Activated gamma-delta T cell (primary cell): Measurements from ENCODE around the gene PLGRKT.
"Not testable (repeated sequence)": the region's sequence is repeated elsewhere in the genome, so short reads cannot be mapped to it uniquely, and the experiment has no call there.

Experiments
- DNase-seq: peaks from one replicate; lab custom pipeline; 2025; lab: John Stamatoyannopoulos, UW

PLGRKT gene

DNA sequence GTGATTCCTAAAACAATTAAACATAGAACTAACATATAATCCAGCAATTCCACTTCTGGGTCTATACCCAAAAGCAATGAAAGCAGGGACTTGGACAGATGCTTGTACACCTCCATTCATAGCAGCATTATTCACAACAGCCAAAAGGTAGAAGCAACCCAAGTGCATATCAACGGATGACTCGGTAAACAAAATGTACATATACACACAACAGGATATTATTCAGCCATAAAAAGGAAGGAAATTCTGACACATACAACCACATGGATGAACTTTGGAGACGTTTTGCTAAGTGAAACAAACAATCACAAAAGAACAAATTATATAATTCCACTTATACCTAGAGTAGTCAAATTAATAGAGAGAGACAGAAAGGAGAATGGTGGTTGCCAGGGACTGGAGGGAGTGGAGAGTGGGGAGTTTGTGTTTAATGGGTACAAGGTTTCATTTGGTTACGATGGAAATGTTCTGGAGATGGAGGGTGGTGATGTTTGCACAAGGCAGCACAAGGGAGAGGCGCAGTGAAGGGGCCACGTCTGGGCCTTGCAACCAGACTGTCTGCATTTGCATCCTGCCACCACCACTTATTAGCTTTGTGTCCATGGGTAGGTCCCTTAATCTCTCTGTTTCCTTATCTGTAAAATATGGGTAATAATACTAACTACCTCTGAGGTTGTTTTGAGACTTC lies 61.8 kb downstream of the PLGRKT start:
- no peak for DNase-seq

DNA sequence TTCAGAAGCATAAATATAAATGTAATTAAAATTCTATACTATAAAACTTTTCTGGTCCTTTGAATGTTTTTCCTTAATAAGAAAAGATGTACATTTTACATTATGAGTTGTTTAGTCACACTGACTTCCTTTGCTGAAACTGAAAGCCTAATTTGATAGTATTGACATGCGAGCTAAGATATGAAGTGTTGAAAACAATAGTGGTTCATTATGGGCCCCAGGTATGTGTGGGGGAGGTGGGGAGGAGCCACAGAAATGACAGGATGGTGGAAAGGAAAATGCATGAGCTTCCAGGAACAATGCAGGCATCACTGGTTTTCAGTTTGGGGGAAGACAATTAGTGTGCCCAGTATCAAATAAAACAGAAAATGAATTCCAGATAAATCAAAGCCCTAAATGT lies 62.6 kb downstream of the PLGRKT start:
- DNase-seq = no peak

DNA sequence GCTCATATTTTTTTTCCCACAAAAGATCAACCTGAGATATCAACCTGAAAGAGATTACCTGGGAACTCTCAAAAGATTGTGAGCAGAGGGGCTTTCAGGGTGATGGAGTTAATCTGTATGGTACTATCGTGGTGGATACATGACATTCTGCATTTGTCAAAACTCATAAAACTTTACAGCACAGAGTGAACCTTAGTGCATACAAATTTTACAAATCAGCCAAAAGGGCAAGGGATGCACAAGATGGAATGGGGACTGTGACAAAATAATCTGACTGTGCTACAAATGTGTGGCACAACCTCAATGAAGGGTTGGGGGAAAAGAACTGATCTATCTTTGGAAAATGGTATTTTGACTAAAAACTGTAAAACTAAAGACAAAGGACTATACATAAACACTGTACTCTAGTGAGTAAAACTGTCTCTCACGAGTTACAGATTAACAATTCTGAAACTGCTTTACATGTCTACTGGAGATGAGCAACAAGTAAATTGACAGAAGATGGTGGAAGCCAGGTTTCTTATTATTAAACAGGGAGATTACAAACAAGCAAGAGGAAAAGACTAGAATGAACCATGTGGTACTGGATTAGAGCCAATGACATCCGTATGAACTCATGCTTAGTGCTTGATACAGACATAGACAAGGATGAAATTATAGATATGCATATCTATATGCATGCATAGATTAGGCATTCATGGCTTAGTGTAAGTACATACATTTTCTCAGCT lies 73.3 kb downstream of the PLGRKT start:
- DNase-seq = no peak

DNA sequence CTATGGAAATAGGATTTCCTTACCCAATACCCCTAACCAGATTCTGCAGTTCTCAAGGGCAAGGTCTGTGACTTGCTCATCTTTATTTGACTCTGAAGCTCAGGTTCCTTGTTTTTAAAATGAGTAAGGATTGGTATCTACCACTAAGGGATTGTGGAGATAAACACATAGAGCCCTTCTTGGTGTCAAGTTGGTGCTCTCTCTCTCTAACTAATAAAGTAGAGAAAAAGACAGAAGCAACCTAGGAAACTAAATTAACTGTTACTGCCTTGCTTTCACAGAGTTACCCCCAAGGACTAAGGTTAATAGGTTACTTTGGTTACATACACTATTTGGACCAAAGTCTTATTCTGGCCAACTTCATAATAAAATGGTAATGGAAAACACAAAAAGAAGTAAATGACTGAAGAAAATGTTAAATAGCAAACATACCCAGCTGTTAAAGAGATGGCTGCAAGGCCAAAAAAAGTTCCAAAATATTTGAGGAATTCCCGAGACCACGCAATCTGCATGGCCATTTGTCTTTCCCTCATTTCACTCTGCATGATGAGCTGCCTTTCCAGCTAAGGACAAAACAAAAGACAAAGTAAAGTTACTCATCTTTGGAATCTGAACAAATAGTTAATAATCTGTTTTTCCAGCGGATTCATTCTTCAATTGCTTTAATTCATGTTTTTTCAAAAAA lies 76.3 kb downstream of the PLGRKT start:
- DNase-seq = no peak

DNA sequence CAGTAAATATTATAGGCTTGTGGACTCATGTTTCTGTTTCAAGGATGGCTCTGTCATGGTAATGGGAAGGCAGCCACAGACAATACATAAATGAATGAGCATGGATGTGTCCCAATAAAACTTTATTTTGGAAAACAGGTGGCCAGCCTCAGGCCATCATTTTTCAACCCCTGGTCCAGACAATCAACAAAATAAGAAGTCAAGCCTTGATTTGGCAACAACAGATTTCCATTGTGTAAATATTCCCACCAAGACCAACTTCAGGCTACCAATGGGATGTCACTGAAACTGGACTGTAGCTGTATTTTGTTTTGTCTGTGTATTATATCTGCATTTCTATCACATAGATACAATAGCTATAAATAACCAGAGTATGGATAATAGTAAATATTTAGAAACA lies 77.4 kb downstream of the PLGRKT start:
- DNase-seq = no peak

DNA sequence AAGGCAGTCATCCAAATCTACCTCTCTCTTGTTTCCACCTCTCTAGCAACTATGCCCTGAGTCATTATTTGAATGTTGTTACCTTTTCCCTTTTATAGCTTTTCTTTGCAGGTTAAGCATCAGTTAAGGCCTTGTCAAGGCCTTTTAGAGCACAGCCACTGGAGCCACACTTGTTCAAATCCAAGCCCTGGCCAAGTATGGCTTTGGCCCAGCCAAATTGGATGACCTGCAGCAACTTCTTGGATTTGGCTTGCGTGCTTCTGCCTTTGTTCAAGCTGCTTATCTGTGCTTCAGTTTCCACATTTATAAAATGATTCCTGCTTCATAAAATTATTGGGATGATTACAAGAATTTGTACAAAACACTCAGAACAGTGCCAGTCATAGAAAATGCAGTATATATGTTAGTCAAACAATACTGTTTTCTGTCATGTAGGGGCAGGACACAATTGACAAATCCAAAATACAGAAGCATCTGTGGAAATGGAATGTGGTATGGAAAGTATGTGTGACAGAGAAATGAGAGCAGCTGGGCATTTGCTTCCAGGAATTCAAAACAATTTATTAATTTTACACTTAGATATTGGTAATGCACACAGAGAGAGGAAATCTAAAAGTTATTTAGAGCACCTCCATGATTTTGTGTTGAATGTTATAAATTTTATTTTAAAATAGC lies 80.2 kb downstream of the PLGRKT start:
- DNase-seq = no peak

DNA sequence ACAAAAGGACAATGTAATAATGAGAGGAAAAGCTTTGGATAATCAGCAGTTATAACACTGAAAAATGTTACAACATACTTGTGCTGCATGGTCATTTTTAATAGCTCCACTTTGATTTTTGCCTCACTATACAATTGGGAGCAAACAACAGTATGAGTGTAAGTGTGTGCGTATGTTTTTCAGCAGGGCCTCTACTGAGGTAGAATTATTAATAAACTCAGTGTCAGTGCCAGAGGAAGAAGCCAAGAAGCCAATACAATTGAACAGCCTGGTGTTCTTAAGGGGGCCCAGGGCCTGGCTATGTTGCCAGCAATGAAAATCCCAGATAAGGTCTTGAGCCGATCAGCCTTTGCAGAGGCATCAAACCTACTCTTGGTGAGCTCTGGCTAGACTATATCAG lies 81.9 kb downstream of the PLGRKT start:
- no peak for DNase-seq

DNA sequence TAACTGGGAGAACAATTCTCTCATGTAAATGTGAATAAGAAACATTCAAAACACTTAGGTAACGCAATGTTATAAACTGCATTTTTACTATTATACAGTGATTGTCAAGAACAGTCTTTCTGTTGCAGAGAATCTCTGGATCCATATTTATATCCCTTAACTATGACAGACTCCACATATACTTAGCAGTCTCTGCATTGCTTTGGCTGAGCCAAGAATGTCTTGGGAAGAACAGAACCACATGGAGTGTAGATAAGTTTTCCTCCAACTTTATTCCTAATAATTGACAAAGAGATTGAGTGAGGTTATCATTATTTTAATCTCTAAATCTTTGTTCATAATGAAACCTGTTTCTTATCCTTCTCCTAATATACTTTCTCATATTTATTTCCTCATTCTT lies 82.5 kb downstream of the PLGRKT start:
- DNase-seq = no peak

DNA sequence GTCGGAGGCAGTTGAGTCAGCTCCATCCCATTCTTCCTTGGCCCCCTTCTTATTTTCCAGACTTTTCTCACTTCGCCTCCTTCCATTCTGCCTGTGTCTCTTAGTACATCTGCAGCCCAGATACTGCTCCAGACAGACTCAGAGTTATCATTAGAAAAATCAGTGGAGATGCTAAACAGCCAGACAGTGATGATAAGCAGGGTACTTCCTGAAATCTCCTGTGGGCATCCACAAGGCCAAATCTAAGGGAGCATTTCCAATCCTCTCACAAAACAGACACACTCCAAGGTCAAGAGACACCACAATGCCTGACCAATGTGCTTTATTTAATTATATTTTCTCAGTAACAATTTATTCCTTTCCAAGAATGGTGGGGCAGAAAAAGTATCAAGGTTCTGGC lies 83.5 kb downstream of the PLGRKT start:
- DNase-seq = no peak

DNA sequence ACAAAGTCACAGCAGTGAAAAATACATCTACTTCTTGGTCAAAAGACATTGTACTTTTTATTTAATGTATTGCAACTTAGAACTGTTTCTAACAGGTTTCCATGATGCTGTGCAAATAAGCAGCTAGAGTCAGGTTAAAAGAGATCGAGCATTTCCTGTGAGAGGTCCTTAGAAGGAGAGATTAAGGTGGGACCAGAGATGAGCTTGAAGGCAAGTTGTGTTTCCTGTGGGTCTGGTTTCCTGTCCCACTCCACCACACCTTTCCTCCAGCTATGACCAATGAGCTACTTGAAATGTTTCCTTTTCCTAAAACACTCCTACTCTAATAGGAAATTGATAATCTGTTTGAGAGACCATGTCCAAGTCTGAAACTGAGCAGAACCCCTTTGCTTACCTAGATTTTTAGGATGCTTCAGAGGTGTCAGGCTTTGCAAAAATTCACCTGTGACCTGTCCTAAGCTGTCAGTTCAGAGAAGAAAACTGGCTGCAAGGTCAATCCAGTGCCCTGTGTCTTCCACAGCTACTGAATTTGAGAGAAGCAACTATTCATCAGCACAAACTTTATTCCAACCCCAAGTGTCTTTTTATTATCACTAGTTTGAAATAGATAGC lies 85.0 kb downstream of the PLGRKT start:
- DNase-seq = no peak

DNA sequence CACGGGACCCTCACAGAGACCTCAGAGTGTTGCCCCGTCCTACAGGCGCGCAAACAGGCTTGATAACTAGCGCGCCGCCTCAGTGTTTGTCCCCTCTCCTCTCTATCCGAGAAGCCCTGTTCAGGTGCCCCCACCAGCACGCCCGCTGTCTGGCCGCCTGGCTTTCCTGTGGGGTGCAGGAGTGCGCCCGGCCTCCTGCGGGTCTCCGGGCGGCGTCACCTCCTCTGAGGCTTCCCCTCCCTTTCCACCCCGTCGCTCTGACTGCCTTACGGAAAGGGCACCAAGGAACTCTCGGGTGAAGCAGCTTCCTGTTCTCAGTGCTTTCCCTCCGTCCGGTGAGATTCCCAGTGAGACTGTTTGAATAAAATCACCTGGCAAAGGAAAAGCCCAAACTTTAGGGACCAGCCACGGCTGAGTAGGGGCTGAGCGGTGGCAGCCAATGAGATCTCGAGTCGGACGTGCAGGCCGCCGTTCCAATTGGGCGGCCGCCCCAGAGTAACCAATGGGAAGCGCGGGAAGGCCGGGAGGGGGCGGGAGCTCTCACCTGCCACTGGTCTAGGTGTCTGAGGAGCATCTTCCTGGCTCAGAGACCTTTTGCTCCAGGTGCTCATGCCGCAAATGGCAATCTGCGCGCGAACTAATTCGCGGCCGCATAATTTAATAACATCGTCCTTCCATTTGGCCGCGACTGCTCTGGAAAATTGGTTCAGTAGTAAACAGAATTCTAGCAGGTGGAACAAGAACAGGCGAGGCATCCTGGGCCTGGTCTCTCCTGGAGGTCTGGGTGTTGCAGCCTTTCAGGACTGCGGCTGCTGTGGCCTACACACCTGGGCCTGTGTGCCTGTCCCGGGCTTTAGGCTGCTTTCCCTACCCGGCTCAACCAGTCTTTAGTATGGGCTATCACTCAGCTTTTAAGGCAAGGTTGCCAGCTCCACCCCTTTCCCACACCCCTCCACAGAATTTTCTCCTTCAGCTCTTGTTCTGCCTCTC lies 98.4 kb downstream of the PLGRKT start, which contains the start of gene RLN1:
TSS of gene RLN1 (minus strand) at position 885 of the 990 bp plus-strand sequence. CDS start at position 755, 130 bp downstream.
- DNase-seq = not testable (repeated sequence)

DNA sequence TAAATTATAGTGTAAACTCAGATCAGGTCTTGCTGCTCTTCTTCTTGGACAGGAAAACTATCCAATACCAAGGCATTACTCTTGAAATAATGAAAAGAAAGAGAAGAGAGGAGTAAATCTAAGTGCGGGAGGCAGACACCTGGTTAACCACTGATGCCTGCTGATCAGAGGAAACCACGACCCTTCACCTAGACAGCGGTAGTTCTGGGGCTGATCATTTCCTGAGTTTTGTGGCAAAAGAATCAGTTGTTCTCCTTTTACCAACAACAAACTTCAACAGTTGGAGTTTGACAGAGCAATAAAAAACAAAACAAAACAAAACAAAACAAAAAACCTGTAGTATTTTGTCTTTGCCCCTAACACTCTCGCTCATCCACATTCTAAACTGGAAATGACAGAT lies 101.0 kb downstream of the PLGRKT start:
- no peak for DNase-seq

DNA sequence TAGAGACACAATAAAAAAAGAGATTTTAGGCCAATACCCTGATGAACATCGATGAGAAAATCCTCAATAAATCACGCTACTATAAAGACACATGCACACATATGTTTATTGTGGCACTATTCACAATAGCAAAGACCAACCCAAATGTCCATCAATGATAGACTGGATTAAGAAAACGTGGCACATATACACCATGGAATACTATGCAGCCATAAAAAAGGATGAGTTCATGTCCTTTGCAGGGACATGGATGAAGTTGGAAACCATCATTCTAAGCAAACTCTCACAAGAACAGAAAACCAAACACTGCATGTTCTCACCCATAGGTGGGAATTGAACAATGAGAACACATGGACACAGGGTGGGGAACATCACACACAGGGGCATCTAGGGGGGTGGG lies 106.4 kb downstream of the PLGRKT start:
- not testable (repeated sequence) for DNase-seq

DNA sequence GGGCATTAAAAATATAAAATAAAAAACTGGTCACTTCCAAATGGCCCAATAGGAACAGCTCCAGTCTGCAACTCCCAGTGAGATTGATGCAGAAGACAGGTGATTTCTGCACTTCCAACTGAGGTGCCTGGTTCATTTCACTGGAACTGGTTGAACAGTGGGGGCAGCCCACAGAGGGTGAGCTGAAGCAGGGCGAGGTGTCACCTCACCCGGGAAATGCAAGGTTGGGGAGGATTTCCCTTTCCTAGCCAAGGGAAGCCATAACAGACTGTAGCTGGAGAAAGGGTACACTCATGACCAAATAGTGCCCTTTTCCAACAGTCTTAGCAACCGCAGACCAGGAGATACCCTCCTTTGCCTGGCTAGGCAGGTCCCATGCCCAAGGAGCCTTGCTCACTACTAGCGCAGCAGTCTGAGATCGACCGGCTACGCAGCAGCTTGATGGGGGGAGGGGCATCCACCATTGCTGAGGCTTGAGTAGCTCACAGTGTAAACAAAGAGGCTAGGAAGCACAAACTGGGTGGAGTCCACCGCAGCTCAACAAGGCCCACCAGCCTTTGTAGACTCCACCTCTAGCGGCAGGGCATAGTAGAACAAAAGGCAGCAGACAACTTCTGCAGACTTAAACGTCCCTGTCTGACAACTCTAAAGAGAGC lies 110.7 kb downstream of the PLGRKT start:
- DNase-seq = peak; percentile 18

DNA sequence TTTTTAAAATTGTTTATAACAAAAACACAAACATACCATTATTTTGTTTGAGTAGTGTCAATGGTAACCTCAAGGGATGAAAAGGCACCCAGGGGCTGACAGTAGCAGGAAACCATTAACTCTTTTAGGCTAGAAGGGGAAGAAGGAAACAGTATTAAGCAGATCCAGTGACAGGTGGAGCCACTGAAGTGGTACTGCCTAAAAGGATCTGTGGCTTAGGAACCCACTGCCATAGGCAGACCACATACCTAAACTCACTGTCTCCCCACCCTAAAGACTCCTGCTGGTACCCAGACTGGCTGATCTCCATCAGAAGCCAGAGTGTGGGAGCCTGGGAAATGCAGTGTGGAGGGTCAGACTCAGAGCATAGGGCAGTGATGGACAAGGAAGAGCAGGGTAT lies 111.5 kb downstream of the PLGRKT start:
- DNase-seq = no peak

DNA sequence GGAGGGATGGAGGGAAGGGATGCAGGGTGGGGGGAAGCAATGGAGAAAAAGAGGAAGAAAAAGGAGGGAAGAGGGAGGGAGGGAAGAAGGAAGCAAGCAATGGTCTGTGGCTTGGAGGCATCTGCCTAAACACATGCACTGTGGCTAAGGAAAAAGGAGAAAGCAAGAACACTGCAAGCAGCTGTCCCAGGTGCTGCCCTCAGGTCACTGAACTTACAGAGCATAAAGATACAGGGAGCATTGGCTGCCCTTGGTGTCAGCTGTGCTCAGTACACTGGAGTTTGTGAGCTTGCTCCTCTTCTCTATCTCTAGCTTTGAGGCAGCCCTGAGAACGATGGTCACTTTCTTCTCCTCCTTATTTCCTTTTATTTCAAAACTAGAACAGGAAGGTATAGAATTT lies 116.1 kb downstream of the PLGRKT start:
- not testable (repeated sequence) for DNase-seq

DNA sequence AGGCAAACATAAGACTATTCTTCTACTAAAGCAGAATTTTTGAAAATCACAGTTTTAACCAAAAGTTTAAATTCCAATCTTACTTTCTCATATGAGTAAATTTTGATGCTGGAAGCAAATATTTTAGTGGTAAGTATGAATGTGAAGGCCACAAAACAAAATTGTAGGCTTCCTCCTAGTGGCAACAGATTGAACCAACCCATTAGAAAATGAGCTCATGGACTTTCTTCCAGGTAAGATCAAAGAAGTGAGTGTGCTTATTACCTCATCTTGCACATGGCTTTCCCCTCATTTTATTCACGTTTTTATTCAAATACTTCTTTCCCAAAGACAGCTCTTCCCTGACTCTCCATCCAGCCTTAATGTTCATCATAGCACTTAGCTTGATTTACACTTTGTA lies 116.7 kb downstream of the PLGRKT start:
- DNase-seq = no peak

DNA sequence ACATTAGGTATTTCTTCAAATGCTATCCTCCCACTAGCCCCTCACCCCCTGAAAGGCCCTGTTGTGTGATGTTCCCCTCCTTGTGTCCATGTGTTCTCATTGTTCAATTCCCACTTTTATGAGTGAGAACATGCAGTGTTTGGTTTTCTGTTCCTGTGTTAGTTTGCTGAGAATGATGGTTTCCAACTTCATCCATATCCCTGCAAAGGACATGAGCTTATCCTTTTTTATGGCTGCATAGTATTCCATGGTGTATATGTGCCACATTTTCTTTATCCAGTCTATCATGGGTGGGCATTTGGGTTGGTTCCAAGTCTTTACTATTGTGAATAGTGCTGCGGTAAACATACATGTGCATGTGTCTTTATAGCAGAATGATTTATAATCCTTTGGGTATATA lies 121.3 kb downstream of the PLGRKT start:
- not testable (repeated sequence) for DNase-seq

DNA sequence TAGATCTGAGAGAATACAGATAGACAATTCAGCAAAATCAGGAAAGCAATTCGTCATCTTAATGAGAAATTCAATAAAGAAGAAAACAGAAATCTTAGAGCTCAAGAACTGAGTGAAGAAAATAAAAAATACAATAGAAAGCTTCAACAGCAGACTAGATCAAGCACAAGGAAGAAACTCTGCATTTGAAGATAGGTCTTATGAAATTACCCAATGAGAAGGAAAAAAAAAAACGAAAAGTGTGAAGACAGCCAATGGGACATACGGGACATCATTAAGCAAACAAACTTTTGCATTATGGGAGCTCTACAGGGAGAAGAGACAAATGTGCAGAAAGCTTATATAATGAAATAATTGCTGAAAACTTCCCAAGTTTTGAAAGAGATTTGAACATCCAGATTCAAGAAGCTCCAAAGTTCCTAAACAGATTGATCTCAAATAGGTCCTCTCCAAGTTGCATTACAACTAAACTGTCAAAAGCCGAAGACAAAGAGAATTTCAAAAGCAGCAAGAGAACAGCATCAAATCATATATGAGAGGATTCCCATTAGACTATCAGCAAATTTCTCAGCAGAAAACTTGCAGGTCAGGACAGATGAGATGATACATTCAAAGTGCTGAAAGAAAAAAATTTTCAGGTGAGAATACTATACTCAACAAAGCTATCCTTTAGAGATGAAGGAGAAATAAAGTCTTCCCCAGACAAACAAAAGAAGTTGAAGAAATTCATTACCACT lies 122.4 kb downstream of the PLGRKT start:
- DNase-seq = no peak
